ENCODE data around the gene SLC6A18. TPM values are rescaled to one million over a fixed set of nuclear protein-coding genes. Genes with fewer than 3 reads are reported as not detected.

The SLC6A18 gene
- polyA plus RNA-seq, 1 experiment: not detected

- TF ChIP-seq, protein P1, sequence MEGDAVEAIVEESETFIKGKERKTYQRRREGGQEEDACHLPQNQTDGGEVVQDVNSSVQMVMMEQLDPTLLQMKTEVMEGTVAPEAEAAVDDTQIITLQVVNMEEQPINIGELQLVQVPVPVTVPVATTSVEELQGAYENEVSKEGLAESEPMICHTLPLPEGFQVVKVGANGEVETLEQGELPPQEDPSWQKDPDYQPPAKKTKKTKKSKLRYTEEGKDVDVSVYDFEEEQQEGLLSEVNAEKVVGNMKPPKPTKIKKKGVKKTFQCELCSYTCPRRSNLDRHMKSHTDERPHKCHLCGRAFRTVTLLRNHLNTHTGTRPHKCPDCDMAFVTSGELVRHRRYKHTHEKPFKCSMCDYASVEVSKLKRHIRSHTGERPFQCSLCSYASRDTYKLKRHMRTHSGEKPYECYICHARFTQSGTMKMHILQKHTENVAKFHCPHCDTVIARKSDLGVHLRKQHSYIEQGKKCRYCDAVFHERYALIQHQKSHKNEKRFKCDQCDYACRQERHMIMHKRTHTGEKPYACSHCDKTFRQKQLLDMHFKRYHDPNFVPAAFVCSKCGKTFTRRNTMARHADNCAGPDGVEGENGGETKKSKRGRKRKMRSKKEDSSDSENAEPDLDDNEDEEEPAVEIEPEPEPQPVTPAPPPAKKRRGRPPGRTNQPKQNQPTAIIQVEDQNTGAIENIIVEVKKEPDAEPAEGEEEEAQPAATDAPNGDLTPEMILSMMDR (IDR thresholded peaks at IDR 0.05; ENCODE audit: low read depth, low read length): no peak
- CTCF ChIA-PET: no interaction called here
- no peak overlapping the region for H3K4me3 ChIP-seq (ENCODE audit: low read depth, low read length)
- no peak overlapping the region for H3K27ac ChIP-seq (ENCODE audit: low read depth, low read length)
- POLR2A ChIA-PET: no interaction called here
- peaks cover 2% of the 10 kb centered on the region for H3K27me3 ChIP-seq (ENCODE audit: control insufficient read depth, insufficient read depth, low read length)
- peaks cover 91% of the 10 kb centered on the region for H3K9me3 ChIP-seq (ENCODE audit: control insufficient read depth, insufficient read depth, low read length)
- no peak for DNase-seq (ENCODE audit: low read depth, low spot score)
Observed at GRCh38 chr5:1218351-1219080, 6.7 kb upstream of the SLC6A18 start.

DNA sequence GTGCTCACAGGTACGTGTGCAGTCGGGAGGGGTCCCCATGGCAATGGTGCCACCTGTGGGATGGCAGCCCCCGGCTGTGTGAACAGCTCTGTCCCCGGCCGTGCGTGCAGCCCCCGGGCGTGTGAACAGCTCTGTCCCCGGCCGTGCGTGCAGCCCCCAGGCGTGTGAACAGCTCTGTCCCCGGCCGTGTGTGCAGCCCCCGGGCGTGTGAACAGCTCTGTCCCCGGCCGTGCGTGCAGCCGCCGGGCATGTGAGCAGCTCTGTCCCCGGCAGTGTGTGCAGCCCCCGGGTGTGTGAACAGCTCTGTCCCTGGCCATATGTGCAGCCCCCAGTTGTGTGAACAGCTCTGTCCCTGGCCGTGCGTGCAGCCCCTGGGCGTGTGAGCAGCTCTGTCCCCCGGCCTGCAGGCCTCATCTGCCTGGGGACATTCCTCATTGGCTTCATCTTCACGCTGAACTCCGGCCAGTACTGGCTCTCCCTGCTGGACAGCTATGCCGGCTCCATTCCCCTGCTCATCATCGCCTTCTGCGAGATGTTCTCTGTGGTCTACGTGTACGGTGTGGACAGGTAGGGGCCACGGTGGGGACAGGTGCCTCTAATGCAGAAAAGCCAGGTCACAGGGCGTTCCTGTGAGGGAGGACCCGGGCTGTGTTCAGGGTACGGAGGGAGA lies 5.9 kb upstream of the SLC6A18 start:
- CTCF ChIA-PET: no interaction called here
- Histone ChIP-seq H3K27me3 (ENCODE audit: control insufficient read depth, insufficient read depth, low read length) (peaks cover 2% of the 10 kb centered on the region), H3K9me3 (ENCODE audit: control insufficient read depth, insufficient read depth, low read length) (peaks cover 91% of the 10 kb centered on the region), H3K4me3 (ENCODE audit: low read depth, low read length) (no peak overlapping the region), H3K27ac (ENCODE audit: low read depth, low read length) (no peak overlapping the region)
- no peak for DNase-seq (ENCODE audit: low read depth, low spot score)
- TF ChIP-seq, protein P1 (IDR thresholded peaks at IDR 0.05; ENCODE audit: low read depth, low read length): no peak
- POLR2A ChIA-PET: no interaction called here

GRCh38 chr5:1219768-1220100 lies 5.4 kb upstream of the SLC6A18 start:
- ChIA-PET CTCF (no interaction called here), POLR2A (no interaction called here)
- DNase-seq (ENCODE audit: low read depth, low spot score): no peak

GRCh38 chr5:1220351-1220750 lies 4.8 kb upstream of the SLC6A18 start:
- DNase-seq (ENCODE audit: low read depth, low spot score): no peak
- TF ChIP-seq, protein P1 (IDR thresholded peaks at IDR 0.05; ENCODE audit: low read depth, low read length): no peak
- ChIA-PET POLR2A (no interaction called here), CTCF (no interaction called here)
- peaks cover under 1% of the 10 kb centered on the region for H3K27me3 ChIP-seq (ENCODE audit: control insufficient read depth, insufficient read depth, low read length)
- no peak overlapping the region for H3K27ac ChIP-seq (ENCODE audit: low read depth, low read length)
- peaks cover 93% of the 10 kb centered on the region for H3K9me3 ChIP-seq (ENCODE audit: control insufficient read depth, insufficient read depth, low read length)
- no peak overlapping the region for H3K4me3 ChIP-seq (ENCODE audit: low read depth, low read length)

More at GRCh38 chr5:1219768-1220100, 5.4 kb upstream of the SLC6A18 start:
- TF ChIP-seq, protein P1 (IDR thresholded peaks at IDR 0.05; ENCODE audit: low read depth, low read length): no peak
- peaks cover 92% of the 10 kb centered on the region for H3K9me3 ChIP-seq (ENCODE audit: control insufficient read depth, insufficient read depth, low read length)
- peaks cover 2% of the 10 kb centered on the region for H3K27me3 ChIP-seq (ENCODE audit: control insufficient read depth, insufficient read depth, low read length)
- no peak overlapping the region for H3K27ac ChIP-seq (ENCODE audit: low read depth, low read length)
- H3K4me3 ChIP-seq (ENCODE audit: low read depth, low read length): no peak overlapping the region

DNA sequence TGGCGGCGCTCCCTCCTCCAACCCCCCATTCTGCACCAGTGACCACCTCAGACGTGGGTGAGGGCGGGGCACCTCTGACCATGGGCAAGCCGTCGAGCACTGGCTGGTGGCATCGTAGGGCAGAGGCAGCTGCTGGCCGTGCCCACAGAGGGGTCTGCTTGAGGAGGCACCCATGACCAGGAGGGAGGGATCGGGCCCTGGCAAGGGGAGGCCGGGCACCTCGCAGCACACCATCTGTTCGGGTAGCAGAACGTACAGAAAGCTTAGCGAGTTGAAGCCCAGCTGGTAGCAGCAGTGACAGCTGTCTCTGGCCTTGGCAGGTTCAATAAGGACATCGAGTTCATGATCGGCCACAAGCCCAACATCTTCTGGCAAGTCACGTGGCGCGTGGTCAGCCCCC lies 4.3 kb upstream of the SLC6A18 start:
- POLR2A ChIA-PET: no interaction called here
- Histone ChIP-seq H3K27ac (ENCODE audit: low read depth, low read length) (no peak overlapping the region), H3K9me3 (ENCODE audit: control insufficient read depth, insufficient read depth, low read length) (peaks cover 93% of the 10 kb centered on the region), H3K27me3 (ENCODE audit: control insufficient read depth, insufficient read depth, low read length) (no peaks in the 10 kb centered on the region), H3K4me3 (ENCODE audit: low read depth, low read length) (no peak overlapping the region)
- TF ChIP-seq, protein P1 (IDR thresholded peaks at IDR 0.05; ENCODE audit: low read depth, low read length): no peak
- CTCF ChIA-PET: no interaction called here
- DNase-seq (ENCODE audit: low read depth, low spot score): no peak
